GM21528 (cell line): ENCODE measurements around the gene TUFT1.

Experiments
- ATAC-seq: cut with Tn5 transposase; IDR thresholded peaks from one replicate; pipeline ENCODE4 v1.9.1; 2021; ENCODE audit warnings: mild to moderate bottlenecking, moderate library complexity; ENCODE audit not compliant: unreplicated experiment, low FRiP score

Gene TUFT1

GRCh38 chr1:151536499-151536898 lies 3.6 kb upstream of the TUFT1 start:
- ATAC-seq: no peak

GRCh38 chr1:151537112-151537511 lies 3.0 kb upstream of the TUFT1 start:
- ATAC-seq: no peak

GRCh38 chr1:151539321-151540020 lies 638 bp upstream of the TUFT1 start:
- peak; percentile 35 for ATAC-seq

GRCh38 chr1:151540982-151541377 lies 871 bp downstream of the TUFT1 start:
- ATAC-seq: no peak

- ATAC-seq: no peak
Measured at GRCh38 chr1:151541752-151542151, 1.6 kb downstream of the TUFT1 start.

- ATAC-seq: no peak
Measured at GRCh38 chr1:151542710-151543129, 2.6 kb downstream of the TUFT1 start.

- ATAC-seq: no peak
Measured at GRCh38 chr1:151545542-151545941, 5.4 kb downstream of the TUFT1 start.

GRCh38 chr1:151546011-151546925 lies 6.2 kb downstream of the TUFT1 start:
- ATAC-seq: no peak

GRCh38 chr1:151547119-151547899 lies 7.2 kb downstream of the TUFT1 start:
- ATAC-seq: no peak

GRCh38 chr1:151547900-151548230 lies 7.8 kb downstream of the TUFT1 start:
- ATAC-seq: no peak

- no peak for ATAC-seq
Measured at GRCh38 chr1:151549199-151549598, 9.1 kb downstream of the TUFT1 start.

- no peak for ATAC-seq
Measured at GRCh38 chr1:151553659-151554058, 13.6 kb downstream of the TUFT1 start.

GRCh38 chr1:151556052-151556451 lies 15.9 kb downstream of the TUFT1 start:
- ATAC-seq: no peak

- ATAC-seq: no peak
Measured at GRCh38 chr1:151562661-151563060, 22.6 kb downstream of the TUFT1 start.

GRCh38 chr1:151563376-151563775 lies 23.3 kb downstream of the TUFT1 start:
- no peak for ATAC-seq

GRCh38 chr1:151565502-151566189 lies 25.5 kb downstream of the TUFT1 start:
- no peak for ATAC-seq

GRCh38 chr1:151568626-151569088 lies 28.5 kb downstream of the TUFT1 start:
- ATAC-seq: no peak

GRCh38 chr1:151570819-151571218 lies 30.7 kb downstream of the TUFT1 start:
- ATAC-seq: no peak

- ATAC-seq: no peak
Measured at GRCh38 chr1:151574575-151575529, 34.7 kb downstream of the TUFT1 start.
